OCI-LY7 (cell line): ENCODE results near the gene DICER1. TPM values are rescaled to one million over a fixed set of nuclear protein-coding genes. Genes with fewer than 3 reads are reported as not detected.

Experiments
- BruUV-seq: library from RNA; stranded (reverse); fragments of 400-500 nt; replicated peaks from 2 replicates; lab custom pipeline; 2021; lab: Mats Ljungman, UMichigan
- CTCF ChIA-PET: fragments of 300-600 bp; sonication (Branson Sonifier 250); formaldehyde crosslinking; loops from one replicate; lab custom pipeline; 2022; ENCODE audit warnings: antibody characterized with exemption; ENCODE audit not compliant: unreplicated experiment; lab: Charles Lee
- POLR2A ChIA-PET: fragments of 300-600 bp; sonication (Branson Sonifier 250); formaldehyde crosslinking; loops from one replicate; lab custom pipeline; 2022; ENCODE audit warnings: antibody characterized with exemption; lab: Charles Lee
- DNase-seq: peaks from one replicate; pipeline ENCODE4 v3.0.0-alpha.2; 2015; ENCODE audit warnings: low spot score
- H2AFZ ChIP-seq: fragments of 200-600 bp; sonication (generic), shearing (Covaris generic); 2 replicates; pipeline ENCODE4 v1.6.1; 2014; ENCODE audit warnings: mild to moderate bottlenecking, antibody characterized with exemption, low read length, moderate library complexity
- H3K27ac ChIP-seq: fragments of 200-600 bp; sonication (generic); 2 replicates; pipeline ENCODE4 v1.5.1; 2014; ENCODE audit warnings: mixed run types, low read depth, mild to moderate bottlenecking, moderate library complexity, low read length, inconsistent platforms; ENCODE audit not compliant: poor library complexity, severe bottlenecking
- H3K36me3 ChIP-seq: fragments of 200-600 bp; sonication (generic); 2 replicates; pipeline ENCODE4 v1.6.1; 2014; ENCODE audit warnings: mild to moderate bottlenecking, antibody characterized with exemption, low read length, moderate library complexity, mixed read lengths; ENCODE audit not compliant: insufficient read depth
- H3K4me1 ChIP-seq: fragments of 200-600 bp; sonication (generic); 2 replicates; pipeline ENCODE4 v1.5.1; 2014; ENCODE audit warnings: mild to moderate bottlenecking, low read length; ENCODE audit not compliant: insufficient read depth, poor library complexity, severe bottlenecking
- H3K4me2 ChIP-seq: fragments of 200-600 bp; sonication (generic); 2 replicates; pipeline ENCODE4 v1.6.1; 2014; ENCODE audit warnings: mild to moderate bottlenecking, low read length
- H3K4me3 ChIP-seq: fragments of 200-600 bp; sonication (generic); 2 replicates; pipeline ENCODE4 v1.5.1; 2014; ENCODE audit warnings: mild to moderate bottlenecking, low read depth, low read length; ENCODE audit not compliant: poor library complexity, severe bottlenecking
- H3K79me2 ChIP-seq: fragments of 200-600 bp; sonication (generic); 2 replicates; pipeline ENCODE4 v1.6.1; 2016; ENCODE audit warnings: low read depth, mild to moderate bottlenecking, low read length, moderate library complexity, mixed read lengths; ENCODE audit not compliant: insufficient read depth
- H3K9me2 ChIP-seq: fragments of 200-600 bp; sonication (generic); 2 replicates; pipeline ENCODE4 v1.6.1; 2016; ENCODE audit warnings: mild to moderate bottlenecking, low read length, mixed read lengths; ENCODE audit not compliant: insufficient read depth
- H3K9me3 ChIP-seq: fragments of 200-600 bp; sonication (generic); 2 replicates; pipeline ENCODE4 v1.6.1; 2014; ENCODE audit warnings: mild to moderate bottlenecking, mixed run types, low read length, mixed read lengths
- H4K20me1 ChIP-seq: fragments of 200-600 bp; sonication (generic); 2 replicates; pipeline ENCODE4 v1.6.1; 2014; ENCODE audit warnings: mild to moderate bottlenecking, antibody characterized with exemption, low read length, moderate library complexity, mixed read lengths; ENCODE audit not compliant: insufficient read depth
- EZH2phosphoT487 ChIP-seq: fragments of 200-600 bp; sonication (generic); IDR thresholded peaks from 2 replicates; pipeline ENCODE4 v1.6.1; 2018; ENCODE audit warnings: low read depth, borderline replicate concordance, mild to moderate bottlenecking, mixed run types, antibody characterized with exemption, low read length, moderate library complexity, mixed read lengths
- intact Hi-C: fragments of 100-400 bp; cut with micrococcal nuclease; formaldehyde crosslinking; loops from one replicate; pipeline ENCODE4 v1.10.0; 2022; ENCODE audit not compliant: unreplicated experiment
- total RNA-seq, 2 experiments: library from RNA; depleted of rRNA in 1 of 2; stranded (reverse); fragments of >200 nt in 1 of 2; shearing (Covaris generic) in 1 of 2; gene quantifications; 2 replicates each; pipeline ENCODE4 v1.2.3, GENCODE V29; 2014 to 2022
- TF ChIP-seq, protein P1 (sequence below): fragments of 200-600 bp; sonication (generic); conservative IDR thresholded peaks from 2 replicates; pipeline ENCODE4 v1.5.1; 2014; ENCODE audit warnings: mild to moderate bottlenecking, antibody characterized with exemption, low read length, moderate library complexity, mixed read lengths

The DICER1 gene
- total RNA-seq, 2 experiments from 2014 or later, result 60.3 to 62.2 TPM

GRCh38 chr14:95150910-95151309 lies 6.4 kb downstream of the DICER1 start:
- Histone ChIP-seq H4K20me1 (peaks cover 34% of the 10 kb centered on the region), H3K79me2 (peaks cover 100% of the 10 kb centered on the region), H3K27ac (no peak overlapping the region), H3K9me2 (no peaks in the 10 kb centered on the region), H3K9me3 (peaks cover 17% of the 10 kb centered on the region), H2AFZ (no peak overlapping the region), H3K4me1 (peaks cover 45% of the 10 kb centered on the region), H3K36me3 (peaks cover 26% of the 10 kb centered on the region), H3K4me3 (peak overlapping the region; percentile 6), H3K4me2 (peak overlapping the region; percentile 23)
- ChIA-PET POLR2A (interaction anchor here (0.5 to 0.7 kb wide), 2 partner anchors 99 to 276 kb away, joined by 4 to 6 read pairs; no protein-coding TSS in a partner anchor), CTCF (no interaction called here)
- DNase-seq, result no peak
- intact Hi-C loops, result loop anchor here (10.0 kb wide), 2 partner anchors 114 to 1196 kb away; no protein-coding TSS in a partner anchor
- BruUV-seq, result no TSS peak
- no peak for TF ChIP-seq EZH2phosphoT487
- TF ChIP-seq, protein P1, sequence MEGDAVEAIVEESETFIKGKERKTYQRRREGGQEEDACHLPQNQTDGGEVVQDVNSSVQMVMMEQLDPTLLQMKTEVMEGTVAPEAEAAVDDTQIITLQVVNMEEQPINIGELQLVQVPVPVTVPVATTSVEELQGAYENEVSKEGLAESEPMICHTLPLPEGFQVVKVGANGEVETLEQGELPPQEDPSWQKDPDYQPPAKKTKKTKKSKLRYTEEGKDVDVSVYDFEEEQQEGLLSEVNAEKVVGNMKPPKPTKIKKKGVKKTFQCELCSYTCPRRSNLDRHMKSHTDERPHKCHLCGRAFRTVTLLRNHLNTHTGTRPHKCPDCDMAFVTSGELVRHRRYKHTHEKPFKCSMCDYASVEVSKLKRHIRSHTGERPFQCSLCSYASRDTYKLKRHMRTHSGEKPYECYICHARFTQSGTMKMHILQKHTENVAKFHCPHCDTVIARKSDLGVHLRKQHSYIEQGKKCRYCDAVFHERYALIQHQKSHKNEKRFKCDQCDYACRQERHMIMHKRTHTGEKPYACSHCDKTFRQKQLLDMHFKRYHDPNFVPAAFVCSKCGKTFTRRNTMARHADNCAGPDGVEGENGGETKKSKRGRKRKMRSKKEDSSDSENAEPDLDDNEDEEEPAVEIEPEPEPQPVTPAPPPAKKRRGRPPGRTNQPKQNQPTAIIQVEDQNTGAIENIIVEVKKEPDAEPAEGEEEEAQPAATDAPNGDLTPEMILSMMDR, result no peak

GRCh38 chr14:95149441-95149840 lies 7.9 kb downstream of the DICER1 start:
- Histone ChIP-seq H3K9me2 (no peaks in the 10 kb centered on the region), H3K79me2 (peaks cover 100% of the 10 kb centered on the region), H3K4me1 (peaks cover 32% of the 10 kb centered on the region), H3K4me2 (no peak overlapping the region), H3K27ac (no peak overlapping the region), H3K9me3 (peaks cover 31% of the 10 kb centered on the region), H3K36me3 (peaks cover 36% of the 10 kb centered on the region), H4K20me1 (peaks cover 20% of the 10 kb centered on the region), H3K4me3 (no peak overlapping the region), H2AFZ (no peak overlapping the region)
- ChIA-PET POLR2A (interaction anchor here (1.1 kb wide), 1 partner anchor 9 kb away, joined by 5 read pairs; no protein-coding TSS in a partner anchor), CTCF (no interaction called here)
- intact Hi-C loops, result no loop called here
- TF ChIP-seq EZH2phosphoT487, result no peak
- TF ChIP-seq, protein P1, result no peak
- BruUV-seq, result no TSS peak
- no peak for DNase-seq

GRCh38 chr14:95147597-95147996 lies 9.7 kb downstream of the DICER1 start:
- Histone ChIP-seq H3K9me3 (peaks cover 27% of the 10 kb centered on the region), H3K27ac (no peak overlapping the region), H3K36me3 (peaks cover 31% of the 10 kb centered on the region), H3K9me2 (no peaks in the 10 kb centered on the region), H4K20me1 (peaks cover 20% of the 10 kb centered on the region; the same call in 1 of the 2 replicates), H3K4me2 (no peak overlapping the region), H3K79me2 (peaks cover 100% of the 10 kb centered on the region), H3K4me3 (no peak overlapping the region), H3K4me1 (peaks cover 44% of the 10 kb centered on the region), H2AFZ (no peak overlapping the region)
- DNase-seq, result no peak
- POLR2A ChIA-PET, result interaction anchor here (0.6 to 1.2 kb wide), 2 partner anchors 10 to 21 kb away, joined by 3 read pairs; partner anchors contain the start of gene DICER1
- CTCF ChIA-PET, result no interaction called here
- intact Hi-C loops, result no loop called here
- TF ChIP-seq, protein P1, result no peak
- TF ChIP-seq EZH2phosphoT487, result no peak
- no TSS peak for BruUV-seq
